GM12872 (cell line): ENCODE data around the gene SYT2.

Source experiments
- CTCF ChIP-seq: IDR thresholded peaks from 3 replicates; pipeline ENCODE4 v1.5.1; 2011; ENCODE audit warnings: low read depth, mild to moderate bottlenecking, low read length, moderate library complexity; ENCODE audit not compliant: insufficient read depth

The SYT2 gene

GRCh38 chr1:202709276-202710041 is 795 bp downstream of the SYT2 start:
- no peak for TF ChIP-seq CTCF

GRCh38 chr1:202708456-202709275 is 1.6 kb downstream of the SYT2 start:
- TF ChIP-seq CTCF = no peak

GRCh38 chr1:202706851-202707250 is 3.4 kb downstream of the SYT2 start:
- no peak for TF ChIP-seq CTCF

GRCh38 chr1:202704601-202705000 is 5.7 kb downstream of the SYT2 start:
- no peak for TF ChIP-seq CTCF

GRCh38 chr1:202703191-202703590 is 7.1 kb downstream of the SYT2 start:
- no peak for TF ChIP-seq CTCF

- TF ChIP-seq CTCF = no peak
Measured at GRCh38 chr1:202702088-202702487, 8.2 kb downstream of the SYT2 start.

GRCh38 chr1:202701200-202701599 is 9.1 kb downstream of the SYT2 start:
- no peak for TF ChIP-seq CTCF
